Erythroblast (primary cell): ENCODE measurements around the gene ARHGAP26.

Experiments used
- DNase-seq, 2 experiments: peaks; one replicate each; lab custom pipeline; 2025; lab: John Stamatoyannopoulos, UW
- GATA1 ChIP-seq: IDR thresholded peaks from 2 replicates; pipeline ENCODE4 v1.6.1; 2011; ENCODE audit warnings: low read depth, mild to moderate bottlenecking, control low read depth, low read length, moderate library complexity
- POLR2A ChIP-seq: IDR thresholded peaks from 2 replicates; pipeline ENCODE4 v1.6.1; 2011; ENCODE audit warnings: mild to moderate bottlenecking, low read length

Gene ARHGAP26

DNA sequence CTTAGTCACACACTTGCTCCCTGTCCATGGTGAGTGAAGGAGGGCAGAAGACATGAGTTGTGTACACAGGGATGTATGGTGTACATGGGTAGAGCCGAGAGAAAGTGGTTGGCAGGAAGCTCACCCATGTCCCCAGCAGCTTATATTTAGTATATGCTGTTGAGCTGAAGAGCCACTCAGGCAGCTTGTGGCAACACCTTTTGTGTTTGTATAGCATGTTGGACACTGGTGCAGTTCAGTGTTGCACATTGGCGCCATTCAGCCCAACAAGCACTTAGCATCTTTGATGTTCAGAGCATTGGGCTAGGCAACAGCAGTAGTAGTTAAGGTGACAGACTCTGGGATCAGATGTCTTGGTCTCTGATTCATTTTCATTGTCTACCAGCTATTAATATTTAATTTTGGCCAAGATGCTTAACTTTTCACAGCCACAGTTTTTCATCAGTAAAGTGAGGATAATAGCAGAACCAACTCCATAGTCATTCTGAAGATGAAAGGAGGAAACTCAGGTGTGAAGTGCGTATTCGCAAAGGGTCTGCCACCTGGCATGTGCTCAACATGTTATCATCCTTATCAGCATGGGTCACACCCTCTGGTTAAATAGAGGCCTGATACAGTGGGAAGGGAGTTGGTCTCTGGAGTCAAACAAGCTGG, 448.5 kb downstream of the ARHGAP26 start:
- TF ChIP-seq POLR2A (no peak), GATA1 (no peak)
- peak in 1 of 2 experiments; percentile 25 for DNase-seq

DNA sequence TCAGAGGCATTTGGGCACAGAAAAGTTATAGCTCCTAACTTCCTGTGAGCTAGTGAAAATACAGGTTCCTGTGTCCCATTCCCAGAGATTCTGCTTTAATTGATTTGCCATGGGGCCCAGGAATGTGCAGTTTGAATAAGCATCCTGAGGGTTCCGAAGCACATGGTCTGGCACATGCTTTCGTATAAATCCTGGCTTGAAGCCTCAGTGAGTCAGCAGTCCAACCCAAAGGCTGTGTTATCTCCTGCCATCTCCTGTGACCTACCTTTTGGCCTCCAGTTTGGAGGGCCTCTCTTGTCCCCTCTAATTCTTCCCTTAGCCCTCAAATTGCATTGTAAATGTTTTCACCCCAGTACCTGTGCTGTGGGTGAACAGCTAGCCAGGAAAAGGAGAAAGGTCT, 449.5 kb downstream of the ARHGAP26 start:
- peak; percentile 56 to 60 for DNase-seq
- TF ChIP-seq POLR2A (no peak), GATA1 (no peak)

- DNase-seq, result no peak
- TF ChIP-seq POLR2A (no peak), GATA1 (no peak)
Observed at GRCh38 chr5:143220748-143221251, 450.6 kb downstream of the ARHGAP26 start.

- peak; percentile 44 to 74 for DNase-seq
- TF ChIP-seq POLR2A (no peak), GATA1 (no peak)
Observed at GRCh38 chr5:143222287-143223231, 452.4 kb downstream of the ARHGAP26 start.

- TF ChIP-seq POLR2A, result no peak
- no peak for TF ChIP-seq GATA1
- no peak for DNase-seq
Observed at GRCh38 chr5:143224672-143225071, 454.5 kb downstream of the ARHGAP26 start.

- no peak for DNase-seq
- TF ChIP-seq POLR2A (no peak), GATA1 (no peak)
Observed at GRCh38 chr5:143225511-143225910, 455.3 kb downstream of the ARHGAP26 start.

DNA sequence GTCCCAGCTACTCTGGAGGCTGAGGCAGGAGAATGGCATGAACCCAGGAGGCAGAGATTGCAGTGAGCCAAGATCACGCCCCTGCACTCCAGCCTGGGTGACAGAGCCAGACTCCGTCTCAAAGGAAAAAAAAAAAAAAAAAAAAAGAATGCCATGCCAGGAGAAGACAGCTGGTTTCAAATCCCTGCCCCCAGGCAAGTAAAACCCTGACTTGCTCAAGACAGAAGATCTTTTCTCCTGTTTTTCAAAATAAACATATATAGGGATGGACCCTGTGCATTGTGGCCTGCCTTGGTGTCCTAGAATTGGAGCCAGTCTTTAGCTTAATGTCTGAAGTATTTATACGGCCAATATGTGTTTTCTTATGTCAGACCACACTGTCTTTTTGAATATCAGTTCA, 456.2 kb downstream of the ARHGAP26 start:
- DNase-seq, result no peak
- no peak for TF ChIP-seq GATA1
- no peak for TF ChIP-seq POLR2A

- DNase-seq, result no peak
- TF ChIP-seq GATA1 (no peak), POLR2A (no peak)
Observed at GRCh38 chr5:143226872-143227271, 456.7 kb downstream of the ARHGAP26 start.

DNA sequence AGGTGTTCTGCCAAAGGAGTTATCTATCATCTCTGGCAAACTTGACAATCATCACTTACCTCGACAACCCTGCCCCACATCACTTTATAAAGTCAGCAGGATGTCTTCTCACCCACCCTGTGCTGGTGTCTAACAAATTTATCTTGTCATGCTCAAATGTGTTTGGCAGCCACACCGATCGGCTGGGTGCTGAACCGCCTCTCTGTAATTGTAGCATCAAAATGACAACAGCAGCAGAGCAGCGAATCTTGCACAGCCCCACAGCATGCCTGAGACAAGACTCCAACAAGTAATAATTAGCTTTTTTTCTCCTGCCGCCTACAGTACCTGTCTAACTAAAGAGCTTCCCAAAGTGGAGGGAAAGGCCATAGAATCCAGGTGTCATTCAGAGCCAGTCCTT, 457.1 kb downstream of the ARHGAP26 start:
- TF ChIP-seq GATA1 (no peak), POLR2A (no peak)
- no peak for DNase-seq

GRCh38 chr5:143228597-143229293, 458.6 kb downstream of the ARHGAP26 start:
- no peak for DNase-seq
- no peak for TF ChIP-seq POLR2A
- no peak for TF ChIP-seq GATA1

- TF ChIP-seq GATA1, result no peak
- no peak for TF ChIP-seq POLR2A
- DNase-seq, result no peak
Observed at GRCh38 chr5:143229426-143229895, 459.3 kb downstream of the ARHGAP26 start.

DNA sequence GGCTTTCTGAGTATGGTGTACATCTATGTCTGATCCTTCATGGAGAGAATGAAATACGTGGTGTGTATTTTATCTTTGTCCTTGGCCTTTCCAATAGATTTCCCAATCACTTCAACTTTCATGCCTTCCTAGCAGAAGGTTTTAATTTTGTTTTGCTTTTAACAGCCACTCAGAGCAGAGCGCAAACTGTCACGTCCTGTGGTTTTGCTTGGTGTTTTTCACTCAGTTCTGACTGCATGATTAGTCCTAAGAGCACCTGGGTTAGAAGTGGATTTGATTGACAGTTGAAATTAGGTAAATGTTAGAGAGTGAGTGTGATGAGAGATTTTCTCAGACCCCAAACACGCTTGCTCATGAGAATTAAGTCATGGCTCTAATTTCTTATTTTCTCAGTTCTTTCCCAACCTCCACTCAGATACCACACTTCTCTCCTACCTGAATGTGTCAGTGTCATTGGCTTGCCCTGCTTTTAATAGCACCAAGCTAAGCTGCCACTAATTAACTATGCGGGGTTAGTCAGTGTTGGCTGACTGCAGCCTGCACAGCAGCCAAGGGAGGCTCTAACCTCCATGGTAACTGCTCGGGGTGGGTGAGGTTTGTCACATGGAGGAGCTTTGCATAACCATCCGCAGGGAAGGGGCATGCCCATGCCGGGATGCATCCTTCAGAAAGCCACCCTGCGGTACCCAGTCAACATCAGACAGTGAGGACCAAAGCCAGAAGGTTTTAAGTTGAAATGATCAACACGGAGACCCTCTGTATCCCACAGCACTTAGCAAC, 459.9 kb downstream of the ARHGAP26 start:
- DNase-seq, result no peak
- TF ChIP-seq POLR2A (no peak), GATA1 (no peak)

DNA sequence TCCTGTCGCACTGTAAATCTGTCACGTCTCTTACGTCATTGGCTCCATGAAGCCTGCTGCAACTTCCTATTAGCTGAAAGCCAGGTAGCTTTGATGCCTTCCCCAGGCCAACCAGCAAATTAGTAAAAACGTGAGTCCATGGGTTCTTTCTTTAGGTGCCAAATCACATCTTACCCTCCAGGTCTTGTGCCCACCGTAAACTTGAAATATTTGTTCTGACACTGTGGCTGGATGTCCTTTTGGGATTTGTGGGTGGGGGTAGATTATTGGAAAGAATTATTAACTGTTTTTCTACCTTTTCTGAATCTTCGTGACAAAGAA, 460.5 kb downstream of the ARHGAP26 start:
- TF ChIP-seq POLR2A, result no peak
- no peak for TF ChIP-seq GATA1
- no peak for DNase-seq
